T-helper 22 cell (primary cell): ENCODE data around the gene SP9.

Experiments
- DNase-seq: peaks from one replicate; pipeline ENCODE4 v3.0.0-alpha.2; 2020; ENCODE audit warnings: low read depth

Gene SP9

DNA sequence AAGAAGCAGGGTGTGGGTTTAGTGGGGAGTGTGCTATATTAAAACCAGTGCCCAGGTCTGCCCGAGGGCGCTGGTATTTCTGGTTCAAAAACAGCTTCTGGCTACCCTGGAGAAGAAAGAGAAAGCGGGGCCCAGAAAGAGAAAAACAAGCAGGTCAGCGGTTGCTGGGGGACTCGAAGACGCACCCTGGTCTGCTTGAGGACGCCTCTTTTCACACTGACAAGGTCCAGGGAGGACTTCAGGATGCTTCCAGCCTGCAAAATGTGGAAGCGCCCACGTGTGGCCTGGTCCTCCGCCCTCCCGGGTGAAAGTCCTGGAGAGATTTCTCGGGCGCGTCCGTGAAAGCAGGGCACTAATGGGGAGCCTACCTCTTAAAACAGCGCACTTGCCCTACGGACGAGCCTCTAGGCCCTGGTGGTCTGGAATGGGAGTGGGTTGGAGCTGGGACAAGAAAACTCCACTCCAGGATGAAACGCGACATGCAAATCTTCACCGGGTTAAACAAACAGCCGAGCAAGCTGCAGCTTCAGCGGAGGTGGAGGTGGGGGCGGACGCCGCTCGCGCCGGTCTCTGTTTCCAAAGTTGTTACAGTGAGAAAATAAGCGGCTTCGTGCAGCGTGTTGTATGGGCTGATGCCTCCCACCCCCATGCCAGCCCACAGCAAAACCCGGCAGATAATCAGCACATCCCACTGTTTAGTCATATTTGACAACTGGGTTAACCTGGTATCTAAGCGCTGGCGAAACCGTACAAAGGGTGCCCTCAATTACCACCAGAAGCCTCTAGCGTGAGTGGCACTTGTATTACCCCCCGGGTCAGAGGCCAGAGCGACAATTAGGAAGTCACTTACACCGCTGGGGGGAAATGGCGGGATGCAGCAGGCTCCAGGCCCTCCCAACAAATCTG lies 1.1 kb upstream of the SP9 start:
- no peak for DNase-seq

DNA sequence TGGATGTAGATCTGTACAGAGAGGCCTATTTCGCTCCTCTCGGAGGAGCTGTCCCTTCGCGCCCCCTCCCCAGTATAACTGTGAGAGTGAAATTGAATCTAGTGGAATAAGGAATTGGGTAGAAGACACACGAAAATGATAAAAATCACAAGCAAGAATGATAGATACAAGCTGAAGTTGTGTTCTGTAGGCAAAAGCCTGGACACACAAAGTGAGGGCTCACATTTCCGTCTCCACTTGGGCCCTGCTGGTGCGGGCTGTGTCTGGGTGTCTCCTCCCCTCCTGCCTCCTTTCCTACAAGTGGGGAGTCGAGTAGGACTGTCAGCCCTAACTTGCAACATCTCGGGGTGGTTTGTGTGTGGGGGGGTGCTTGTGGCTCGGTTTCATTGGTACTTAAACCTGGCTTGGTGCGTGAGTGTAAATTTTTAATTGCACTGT lies 457 bp upstream of the SP9 start:
- no peak for DNase-seq

DNA sequence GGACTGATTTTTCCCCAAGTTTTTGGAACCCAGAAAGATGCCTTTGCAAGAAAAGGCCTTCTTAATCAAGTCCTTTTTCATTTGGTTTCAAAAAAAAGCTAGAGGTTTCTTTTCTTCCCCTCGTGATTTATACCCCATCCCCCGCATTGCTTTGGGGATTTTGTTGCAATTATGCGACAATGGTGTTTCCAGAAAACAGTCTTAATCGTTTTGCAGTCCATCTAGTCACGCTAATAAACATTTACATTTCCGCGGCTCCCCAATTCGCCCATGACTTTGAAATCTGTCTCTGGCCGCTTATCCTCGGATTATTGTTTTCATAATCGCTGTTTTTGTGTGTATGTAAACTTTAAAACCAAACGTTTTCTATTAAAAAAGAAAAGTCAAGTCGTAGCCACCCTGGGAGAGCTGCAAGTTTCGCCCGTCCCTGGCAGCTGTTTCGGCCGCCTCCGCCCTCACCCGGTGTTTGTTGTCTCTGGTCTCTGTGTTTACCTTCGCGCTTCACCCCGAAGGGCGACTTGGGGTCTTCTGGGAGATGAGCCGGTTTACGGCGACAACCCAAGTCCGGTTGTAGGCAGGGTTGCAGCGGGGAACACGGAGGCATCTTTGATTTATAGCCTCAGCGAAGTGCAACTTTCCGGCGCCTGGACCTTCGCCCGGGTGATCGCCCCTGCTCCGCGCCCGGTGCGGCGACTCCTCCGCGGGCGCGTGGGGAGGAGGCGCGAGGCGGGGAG lies 667 bp downstream of the SP9 start:
- DNase-seq, result no peak

DNA sequence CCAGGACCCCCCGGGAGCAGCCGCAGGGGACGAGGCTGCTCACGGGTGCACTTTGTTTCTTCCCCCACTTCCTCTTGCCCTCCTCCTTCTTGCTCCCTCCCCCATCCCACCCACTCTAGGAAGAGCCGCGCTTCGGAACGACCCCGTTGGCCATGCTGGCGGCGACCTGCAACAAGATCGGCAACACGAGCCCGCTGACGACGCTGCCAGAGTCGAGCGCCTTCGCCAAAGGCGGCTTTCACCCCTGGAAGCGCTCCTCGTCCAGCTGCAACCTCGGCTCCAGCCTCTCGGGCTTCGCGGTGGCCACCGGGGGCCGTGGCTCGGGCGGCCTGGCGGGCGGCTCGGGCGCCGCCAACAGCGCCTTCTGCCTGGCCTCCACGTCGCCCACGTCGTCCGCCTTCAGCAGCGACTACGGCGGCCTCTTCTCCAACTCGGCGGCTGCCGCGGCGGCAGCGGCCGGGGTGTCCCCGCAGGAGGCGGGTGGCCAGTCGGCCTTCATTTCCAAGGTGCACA lies 1.3 kb downstream of the SP9 start:
- no peak for DNase-seq

DNA sequence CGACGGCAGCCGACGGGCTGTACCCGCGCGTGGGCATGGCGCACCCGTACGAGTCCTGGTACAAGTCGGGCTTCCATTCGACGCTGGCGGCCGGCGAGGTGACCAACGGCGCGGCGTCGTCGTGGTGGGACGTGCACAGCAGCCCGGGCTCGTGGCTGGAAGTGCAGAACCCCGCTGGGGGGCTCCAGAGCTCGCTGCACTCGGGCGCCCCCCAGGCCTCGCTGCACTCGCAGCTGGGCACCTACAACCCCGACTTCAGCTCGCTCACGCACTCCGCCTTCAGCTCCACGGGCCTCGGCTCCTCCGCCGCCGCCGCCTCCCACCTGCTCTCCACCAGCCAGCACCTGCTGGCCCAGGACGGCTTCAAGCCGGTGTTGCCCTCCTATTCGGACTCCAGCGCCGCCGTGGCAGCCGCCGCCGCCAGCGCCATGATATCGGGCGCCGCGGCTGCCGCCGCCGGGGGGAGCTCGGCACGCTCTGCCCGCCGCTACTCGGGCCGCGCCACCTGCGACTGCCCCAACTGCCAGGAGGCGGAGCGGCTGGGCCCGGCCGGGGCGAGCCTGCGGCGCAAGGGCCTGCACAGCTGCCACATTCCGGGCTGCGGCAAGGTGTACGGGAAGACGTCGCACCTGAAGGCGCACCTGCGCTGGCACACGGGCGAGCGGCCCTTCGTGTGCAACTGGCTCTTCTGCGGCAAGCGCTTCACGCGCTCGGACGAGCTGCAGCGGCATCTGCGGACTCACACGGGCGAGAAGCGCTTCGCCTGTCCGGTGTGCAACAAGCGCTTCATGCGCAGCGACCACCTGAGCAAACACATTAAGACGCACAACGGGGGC lies 2.0 kb downstream of the SP9 start:
- no peak for DNase-seq

DNA sequence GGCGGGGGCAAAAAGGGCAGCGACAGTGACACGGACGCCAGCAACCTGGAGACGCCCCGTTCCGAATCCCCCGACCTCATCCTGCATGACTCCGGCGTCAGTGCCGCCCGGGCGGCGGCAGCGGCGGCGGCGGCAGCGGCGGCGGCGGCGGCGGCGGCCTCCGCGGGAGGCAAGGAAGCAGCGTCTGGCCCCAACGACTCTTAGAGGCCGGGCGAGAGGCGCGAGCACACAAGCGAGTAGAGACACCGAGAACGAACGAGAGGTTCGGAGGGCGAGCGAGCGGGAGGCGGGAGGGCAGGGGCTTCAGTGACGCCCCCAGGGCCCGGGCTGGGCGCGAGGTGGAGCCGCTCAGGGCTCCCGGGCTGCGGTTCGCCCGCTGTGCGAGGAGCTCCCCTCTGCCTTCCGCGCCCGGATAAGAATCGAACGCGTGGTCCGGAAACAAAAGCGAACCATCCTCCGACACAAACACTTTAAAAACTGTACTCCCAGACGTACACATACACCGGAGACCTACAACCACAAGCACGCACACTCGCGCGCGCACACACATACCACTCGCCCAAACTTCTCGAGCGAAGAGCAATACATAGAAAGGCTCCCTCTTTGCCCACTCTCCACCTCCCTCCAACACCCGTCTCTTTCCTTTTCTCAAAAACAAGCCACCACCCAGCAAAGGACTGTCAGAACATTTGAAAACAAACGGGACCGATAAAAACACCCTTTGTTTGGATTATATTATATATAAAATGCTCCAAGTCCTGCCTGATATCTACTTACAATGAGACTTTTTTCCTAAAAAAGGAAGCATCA lies 2.8 kb downstream of the SP9 start:
- DNase-seq, result no peak

DNA sequence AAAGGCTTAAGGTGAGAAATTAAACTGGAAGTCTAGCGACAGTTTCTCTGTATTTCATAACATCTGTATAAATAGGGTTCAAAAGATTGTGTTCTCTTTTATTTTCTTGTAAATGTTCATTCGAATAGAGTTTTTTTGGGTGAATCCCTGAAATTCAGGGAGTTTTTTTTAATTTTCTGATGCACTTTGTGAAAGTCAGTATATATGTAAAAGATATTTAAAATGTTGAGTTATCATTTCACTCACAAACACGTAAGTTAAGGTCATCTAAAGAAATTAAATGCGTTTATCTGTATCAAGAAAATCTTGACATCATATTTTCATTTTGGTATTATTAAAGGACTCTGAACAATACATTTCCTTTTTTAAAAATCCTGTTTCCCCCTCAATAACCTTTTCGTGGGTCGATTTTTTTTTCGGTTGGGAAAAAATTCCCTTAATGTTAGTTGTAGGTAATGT lies 3.4 kb downstream of the SP9 start:
- DNase-seq, result no peak

DNA sequence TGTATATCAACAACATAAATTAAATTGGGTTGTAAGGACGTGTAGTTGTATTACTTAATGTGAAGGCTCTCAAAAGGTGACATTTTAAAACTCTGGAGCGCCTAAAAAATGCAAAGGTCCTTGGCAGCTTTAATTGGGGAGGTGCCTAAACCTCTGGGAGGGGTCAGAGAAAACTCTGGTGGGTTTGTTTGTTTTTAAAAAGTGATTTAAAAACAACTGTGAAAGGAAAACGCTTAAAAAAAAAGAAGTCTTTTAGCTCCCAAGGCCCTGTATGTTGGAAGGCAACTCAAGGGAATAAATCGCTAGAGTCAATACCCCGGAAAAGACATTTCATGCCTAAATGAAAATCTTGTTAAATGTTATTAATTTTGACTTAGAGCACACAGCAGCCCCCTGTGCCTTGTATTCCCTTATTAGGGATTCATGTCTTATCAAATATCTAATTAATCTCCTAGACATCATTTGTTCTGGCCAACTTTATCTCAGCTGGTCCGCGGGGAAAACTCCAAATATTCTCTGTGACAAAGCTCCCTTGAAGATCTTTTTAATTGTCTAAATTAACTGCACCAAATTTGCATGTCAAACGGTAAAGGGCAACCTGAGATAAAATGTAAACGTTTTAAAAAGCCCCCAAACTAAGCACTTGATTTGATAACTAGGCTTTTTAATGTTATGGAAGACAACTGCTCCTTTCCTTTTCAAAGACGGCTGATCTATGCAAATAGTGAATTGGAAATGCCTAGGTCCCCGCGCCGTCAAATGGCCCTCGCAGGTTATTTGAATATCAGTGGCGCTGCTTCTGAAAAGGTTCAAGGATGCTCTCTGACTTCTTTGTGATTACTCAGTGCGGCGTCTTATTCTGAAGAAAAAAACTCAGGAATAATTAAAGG lies 4.2 kb downstream of the SP9 start:
- no peak for DNase-seq

DNA sequence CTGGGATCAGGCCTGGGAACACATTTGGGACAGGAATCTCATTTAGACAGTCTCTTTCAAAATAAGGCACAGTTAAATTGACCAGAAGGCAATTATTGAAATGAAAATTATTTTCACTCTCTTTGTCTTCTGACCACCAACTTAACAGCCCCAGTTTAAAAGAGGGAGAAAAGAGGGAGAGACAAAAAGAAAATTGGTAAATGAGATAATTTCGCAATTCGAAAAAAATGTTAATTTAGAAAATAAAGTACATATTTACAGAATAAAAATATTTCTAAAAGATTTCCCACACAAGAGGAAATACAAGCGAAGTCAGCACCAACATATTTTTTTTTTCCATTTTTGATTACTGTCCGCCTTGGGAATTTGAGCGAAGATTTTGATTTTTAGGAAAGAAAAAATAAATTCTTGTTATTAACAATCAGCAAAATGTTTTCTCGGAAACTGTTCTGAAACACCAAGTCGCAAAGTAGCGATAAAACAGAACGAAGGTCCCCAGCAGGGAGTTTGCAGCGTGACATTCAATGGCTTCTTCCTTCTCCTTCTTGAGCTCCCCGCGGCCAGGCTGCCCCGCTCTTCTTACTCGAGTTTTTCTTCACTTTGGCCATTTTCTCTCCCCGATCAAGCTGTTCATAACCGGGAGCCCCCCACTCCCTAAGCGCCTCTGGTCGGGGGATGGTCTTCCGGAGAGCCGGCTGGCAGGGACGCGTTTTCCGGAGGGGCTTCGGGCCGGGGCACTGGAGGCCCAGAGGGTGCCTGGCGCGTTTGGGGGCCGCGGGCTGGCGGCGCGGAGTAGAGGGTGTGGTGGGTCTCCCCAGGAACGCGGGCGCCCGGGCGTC lies 5.0 kb downstream of the SP9 start:
- no peak for DNase-seq

DNA sequence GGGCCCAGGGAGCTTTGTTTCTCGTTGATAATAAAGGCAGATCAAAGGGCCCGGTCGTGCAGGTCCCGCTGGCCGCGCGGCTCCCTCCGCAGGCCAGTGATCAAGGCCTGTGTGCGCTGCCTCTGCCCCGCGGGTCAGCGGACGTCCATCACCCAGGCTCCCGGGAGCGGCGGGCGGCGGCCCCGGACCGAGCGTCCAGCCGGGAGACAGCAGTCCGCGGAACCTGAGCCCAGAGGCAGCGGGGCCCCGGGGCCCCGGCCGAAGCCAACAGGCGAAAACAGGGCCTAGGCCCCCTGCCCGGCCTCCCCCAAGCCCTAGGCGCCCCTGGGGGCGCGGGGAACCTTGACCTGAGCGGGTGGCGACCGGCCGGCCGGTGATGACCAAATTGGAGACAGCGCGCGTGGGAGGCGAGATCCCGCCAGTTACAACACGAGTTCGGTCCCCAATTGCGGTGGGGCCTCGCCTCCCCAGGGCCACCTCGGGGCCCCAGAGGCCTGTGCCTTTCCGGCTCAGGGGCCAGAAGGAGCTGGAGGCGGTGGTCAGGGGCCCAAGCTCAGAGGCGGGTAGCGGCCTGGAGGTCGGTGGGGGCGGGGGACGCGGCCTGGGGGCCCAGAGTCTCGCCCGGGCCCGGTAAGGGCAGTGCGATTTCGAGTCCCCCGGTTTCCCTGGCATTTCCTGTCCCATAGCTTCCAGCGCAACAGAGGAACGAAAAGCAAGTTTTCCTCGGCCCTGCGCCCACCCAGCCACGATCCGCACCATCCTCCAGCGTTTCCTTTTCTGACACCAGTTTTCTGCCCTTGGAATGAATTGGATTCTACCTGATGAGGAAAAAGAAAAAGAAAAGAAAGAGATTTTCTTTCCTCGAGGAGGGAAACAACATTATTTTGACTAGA lies 5.9 kb downstream of the SP9 start:
- no peak for DNase-seq

DNA sequence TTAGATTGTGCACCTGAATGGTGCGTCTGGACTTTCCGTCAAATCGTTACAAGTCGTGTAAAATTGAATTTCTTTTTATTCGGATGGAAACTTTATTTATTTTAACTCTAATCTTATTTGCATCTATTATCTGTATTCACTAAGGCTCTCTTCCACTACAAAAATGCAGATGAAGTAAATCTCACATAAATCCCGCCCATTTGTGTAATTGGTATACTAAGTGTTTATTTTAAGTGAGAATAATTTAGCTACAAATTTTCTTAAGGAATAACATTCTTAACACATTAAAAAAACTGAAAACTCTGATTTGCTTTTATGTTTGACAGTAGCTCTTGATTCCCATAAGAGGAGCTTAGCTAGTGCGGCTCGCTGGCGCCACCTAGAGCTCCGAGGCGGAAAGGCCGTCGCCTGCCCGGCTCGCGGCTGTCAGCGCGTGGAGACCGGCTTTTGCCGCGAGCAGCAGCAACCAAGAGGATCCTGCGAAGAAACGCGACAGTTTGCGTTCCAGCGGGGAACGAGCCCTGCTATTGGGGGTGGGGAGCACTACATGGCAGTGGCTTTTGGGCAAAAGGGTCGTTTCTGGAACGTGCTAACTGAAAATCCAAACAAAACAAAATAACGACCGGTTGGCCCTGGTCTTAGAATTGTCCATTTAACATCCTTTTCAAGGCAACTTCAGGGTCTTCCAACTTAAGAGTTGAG lies 6.7 kb downstream of the SP9 start:
- peak; percentile 63 for DNase-seq

DNA sequence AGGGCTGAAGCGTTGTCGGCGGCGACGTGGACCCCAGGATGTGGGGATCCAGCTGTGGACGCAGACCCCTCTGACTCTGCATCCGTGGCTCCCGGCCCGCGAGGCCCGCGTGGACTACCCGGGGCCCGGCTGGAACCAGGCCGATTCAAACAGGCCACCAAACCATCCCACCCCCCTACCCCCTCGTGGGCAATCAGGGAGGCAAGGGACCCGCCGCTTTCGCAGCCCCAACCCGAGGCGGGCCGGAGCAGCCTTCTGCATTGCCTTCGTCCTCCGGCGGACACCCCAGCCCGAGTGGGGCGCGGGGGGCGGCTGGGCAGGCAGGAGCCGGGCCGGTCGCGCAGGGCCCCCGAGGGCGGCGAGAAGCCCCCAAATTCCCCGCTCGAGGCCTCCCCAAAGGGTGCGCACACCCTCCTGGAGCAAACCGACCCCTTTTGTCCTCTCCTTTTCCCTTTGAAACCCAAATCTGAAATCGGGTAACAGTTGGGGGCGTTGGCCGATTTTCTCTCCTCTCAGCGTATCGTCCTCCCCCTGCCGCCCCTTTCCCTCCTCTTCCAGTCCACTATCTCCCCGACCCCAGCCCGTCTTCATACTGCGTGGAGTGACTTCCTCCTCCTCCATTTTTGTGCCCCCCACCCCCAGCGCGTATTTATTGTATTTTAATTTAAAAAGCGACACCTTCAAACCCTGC lies 7.4 kb downstream of the SP9 start:
- no peak for DNase-seq

DNA sequence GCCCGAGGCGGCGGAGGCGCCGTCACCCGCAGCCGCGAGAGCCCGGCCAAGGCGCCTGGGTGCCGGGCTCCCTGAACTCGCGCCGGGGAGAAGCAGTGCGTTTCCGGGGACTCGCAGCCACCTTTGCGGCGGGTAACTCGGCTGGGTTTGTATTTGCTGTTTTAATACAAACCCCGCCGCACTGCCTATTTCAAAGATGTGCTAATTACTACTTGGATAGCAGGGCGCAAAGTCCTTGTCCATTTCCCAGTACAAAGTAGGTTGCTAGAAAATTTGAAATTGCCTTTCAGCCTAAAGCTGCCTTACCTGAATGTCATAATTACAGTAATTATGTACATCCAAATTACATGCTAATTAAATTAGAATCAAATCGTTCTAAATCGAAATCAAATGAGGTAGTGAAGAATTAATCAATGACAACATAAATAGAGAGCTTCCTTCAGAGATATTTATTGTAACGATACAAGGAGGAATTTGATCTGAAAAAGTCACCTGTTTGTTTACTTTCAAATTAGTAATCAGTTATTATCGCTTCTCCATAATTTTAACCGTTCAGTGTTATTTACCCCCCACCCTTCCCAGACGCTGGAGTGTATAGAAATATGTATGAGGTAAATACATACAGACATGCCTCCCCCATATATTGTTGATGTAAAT lies 8.1 kb downstream of the SP9 start:
- no peak for DNase-seq

DNA sequence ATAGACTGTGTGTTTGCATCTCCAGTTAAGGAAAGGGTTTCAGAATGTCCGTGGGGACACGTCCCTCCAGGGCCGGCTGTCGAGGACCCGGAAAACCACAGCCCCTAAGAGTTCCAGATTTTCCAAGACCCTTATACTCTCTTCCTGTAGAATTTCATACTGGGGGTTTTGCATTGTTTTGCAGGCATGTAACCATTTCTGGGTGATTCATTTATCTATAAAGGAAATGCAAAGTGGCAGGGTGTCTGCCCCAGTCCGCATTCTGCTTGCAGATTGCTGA lies 8.5 kb downstream of the SP9 start:
- no peak for DNase-seq

DNA sequence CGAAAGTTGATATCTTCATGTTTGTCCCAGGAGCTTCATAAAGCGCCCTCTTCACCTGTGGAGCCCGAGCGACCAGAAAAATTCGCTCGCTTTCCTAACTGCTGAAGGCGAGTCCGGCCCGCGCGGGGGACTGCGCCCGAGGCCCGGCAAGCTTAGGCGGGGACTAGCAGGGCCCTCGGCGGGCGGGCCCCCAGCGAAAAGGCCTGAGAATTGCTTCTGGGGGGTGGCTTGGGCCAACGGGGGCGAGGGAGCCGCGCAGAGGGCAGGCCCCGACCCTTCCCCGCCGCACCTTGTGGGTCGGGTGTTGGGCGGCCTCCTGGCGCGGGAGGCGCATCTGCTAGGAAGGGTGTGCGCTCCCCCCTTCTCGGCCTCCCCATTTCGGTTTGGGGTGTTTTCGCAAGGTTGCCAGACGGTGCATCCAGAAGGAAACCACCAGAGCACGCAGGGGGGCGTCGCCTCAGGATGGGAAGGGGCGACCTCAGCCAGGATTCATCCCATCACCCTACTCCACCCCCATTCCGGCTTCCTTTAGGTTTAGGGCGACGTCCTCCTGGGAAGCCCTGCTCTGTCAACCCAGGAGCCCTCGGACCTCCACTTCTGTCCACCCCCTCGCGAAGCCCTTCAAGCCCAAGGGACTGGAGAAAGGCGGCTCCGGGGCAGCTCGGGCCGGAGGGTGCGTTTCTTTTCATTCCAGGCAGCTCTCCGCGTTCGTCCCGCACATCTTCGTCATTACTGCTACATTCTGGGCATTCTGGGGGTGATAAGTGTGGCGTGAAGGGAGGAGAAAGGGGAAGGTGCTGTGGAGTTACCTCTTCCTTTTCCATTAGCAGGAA lies 9.1 kb downstream of the SP9 start:
- no peak for DNase-seq
